Activated CD4-positive, alpha-beta T cell treated with anti-CD3 and anti-CD28 coated beads, Interleukin-2, amount 10 ng/mL, durations not matched to agents 24 days and 14 days (primary cell): ENCODE measurements around the gene KCNE2. TPM values are rescaled to one million over a fixed set of nuclear protein-coding genes. Genes with fewer than 3 reads are reported as not detected.

Experiments
- DNase-seq: peaks from one replicate; pipeline ENCODE4 v3.0.0; 2022
- H3K27ac Mint-ChIP-seq: one replicate; pipeline ENCODE4 v1.8.0; 2022; ENCODE audit warnings: mild to moderate bottlenecking, mixed read lengths
- H3K27me3 Mint-ChIP-seq: one replicate; pipeline ENCODE4 v1.8.0; 2022; ENCODE audit warnings: mixed read lengths
- H3K36me3 Mint-ChIP-seq: one replicate; pipeline ENCODE4 v1.8.0; 2022; ENCODE audit warnings: low read depth, mild to moderate bottlenecking, mixed read lengths
- H3K4me1 Mint-ChIP-seq: one replicate; pipeline ENCODE4 v1.8.0; 2021; ENCODE audit warnings: mixed read lengths
- H3K4me3 Mint-ChIP-seq: one replicate; pipeline ENCODE4 v1.8.0; 2022; ENCODE audit warnings: mild to moderate bottlenecking, moderate library complexity, mixed read lengths
- H3K9me3 Mint-ChIP-seq: one replicate; pipeline ENCODE4 v1.8.0; 2021; ENCODE audit warnings: mixed read lengths
- intact Hi-C: fragments of 100-400 bp; cut with micrococcal nuclease; formaldehyde crosslinking; loops from one replicate; pipeline ENCODE4 v1.15.1; 2023
- total RNA-seq: library from RNA; stranded (reverse); gene quantifications from 2 replicates; pipeline ENCODE4 v1.2.3, GENCODE V29; 2022

KCNE2 gene
- total RNA-seq, 1 donor from 2014 or later, result not detected

GRCh38 chr21:34343838-34344381 is 19.9 kb upstream of the KCNE2 start:
- DNase-seq, result no peak
- Mint-ChIP-seq H3K27me3 (no peaks in the 10 kb centered on the region), H3K4me3 (no peak overlapping the region), H3K36me3 (no peaks in the 10 kb centered on the region), H3K4me1 (peaks cover 15% of the 10 kb centered on the region), H3K27ac (no peak overlapping the region), H3K9me3 (no peaks in the 10 kb centered on the region)
- intact Hi-C loops, result no loop called here

- DNase-seq, result no peak
- no peaks in the 10 kb centered on the region for H3K9me3 Mint-ChIP-seq
- H3K4me3 Mint-ChIP-seq, result no peak overlapping the region
- no peaks in the 10 kb centered on the region for H3K27me3 Mint-ChIP-seq
- no peak overlapping the region for H3K27ac Mint-ChIP-seq
- intact Hi-C loops, result no loop called here
- no peaks in the 10 kb centered on the region for H3K36me3 Mint-ChIP-seq
- H3K4me1 Mint-ChIP-seq, result peaks cover 15% of the 10 kb centered on the region
Observed at GRCh38 chr21:34344584-34344983, 19.2 kb upstream of the KCNE2 start.

GRCh38 chr21:34345091-34345871 is 18.5 kb upstream of the KCNE2 start:
- intact Hi-C loops, result loop anchor here (5.0 kb wide), 1 partner anchor 218 kb away; no protein-coding TSS in a partner anchor

DNA sequence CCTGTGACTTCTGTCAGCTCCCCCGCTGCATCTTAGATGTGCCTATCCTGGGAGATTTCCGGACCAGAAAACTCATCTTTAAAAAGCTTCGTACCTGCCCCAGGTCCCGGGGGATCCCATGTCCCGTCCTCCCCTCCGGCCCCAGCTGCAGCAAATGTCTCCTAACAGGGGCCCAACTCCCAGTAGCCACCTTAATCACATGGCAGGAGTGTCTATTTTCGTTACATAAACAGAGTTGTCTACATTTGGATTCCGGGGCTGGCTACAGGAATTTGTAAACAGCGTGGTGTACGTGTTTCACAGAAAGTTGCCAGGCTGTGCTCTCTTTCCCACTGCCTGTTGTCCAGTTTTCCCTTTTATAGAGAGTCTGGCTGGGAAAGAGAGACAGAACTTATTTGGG is 17.9 kb upstream of the KCNE2 start:
- Mint-ChIP-seq H3K4me3 (no peak overlapping the region), H3K9me3 (no peaks in the 10 kb centered on the region), H3K27me3 (no peaks in the 10 kb centered on the region), H3K27ac (no peak overlapping the region), H3K4me1 (peaks cover 4% of the 10 kb centered on the region), H3K36me3 (no peaks in the 10 kb centered on the region)
- intact Hi-C loops, result loop anchor here (5.0 kb wide), 1 partner anchor 219 kb away; no protein-coding TSS in a partner anchor
- no peak for DNase-seq

More at GRCh38 chr21:34345091-34345871, 18.5 kb upstream of the KCNE2 start:
- Mint-ChIP-seq H3K4me1 (peaks cover 8% of the 10 kb centered on the region), H3K9me3 (no peaks in the 10 kb centered on the region), H3K4me3 (no peak overlapping the region), H3K27me3 (no peaks in the 10 kb centered on the region), H3K36me3 (no peaks in the 10 kb centered on the region), H3K27ac (no peak overlapping the region)
- DNase-seq, result no peak

DNA sequence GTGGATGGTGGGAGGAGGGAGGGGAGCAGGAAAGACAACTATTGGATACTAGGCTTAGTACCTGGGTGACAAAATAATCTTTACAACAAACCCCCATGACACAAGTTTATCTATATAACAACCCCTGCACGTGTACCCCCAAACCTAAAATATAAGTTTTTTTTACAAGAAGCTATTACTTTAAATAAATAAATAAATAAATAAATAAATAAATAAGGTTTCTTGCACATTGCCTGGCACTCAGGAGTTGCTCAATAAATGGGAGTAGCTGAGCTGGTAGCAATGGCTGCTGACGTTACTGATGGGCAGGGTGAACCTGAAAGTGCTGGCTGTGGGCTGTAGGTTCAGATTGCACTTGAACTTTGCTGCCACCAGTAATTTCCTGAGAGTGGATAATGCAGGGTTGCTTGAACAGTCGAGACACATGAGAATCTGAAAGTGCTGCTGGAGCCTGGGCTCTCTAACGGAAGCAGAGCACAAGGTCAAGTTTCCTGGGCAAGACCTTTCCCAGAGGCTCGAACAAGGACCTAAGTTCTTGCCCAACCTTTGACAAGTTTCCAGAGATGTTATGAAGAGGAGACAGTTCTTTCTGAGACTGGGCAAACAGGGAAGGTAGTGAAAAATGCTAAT is 14.8 kb upstream of the KCNE2 start:
- H3K4me3 Mint-ChIP-seq, result no peak overlapping the region
- H3K4me1 Mint-ChIP-seq, result peaks cover 8% of the 10 kb centered on the region
- DNase-seq, result no peak
- H3K27ac Mint-ChIP-seq, result no peak overlapping the region
- intact Hi-C loops, result loop anchor here (2.0 to 5.0 kb wide), 3 partner anchors 222 to 424 kb away; no protein-coding TSS in a partner anchor
- H3K27me3 Mint-ChIP-seq, result peaks cover 3% of the 10 kb centered on the region
- H3K9me3 Mint-ChIP-seq, result no peaks in the 10 kb centered on the region
- no peaks in the 10 kb centered on the region for H3K36me3 Mint-ChIP-seq

DNA sequence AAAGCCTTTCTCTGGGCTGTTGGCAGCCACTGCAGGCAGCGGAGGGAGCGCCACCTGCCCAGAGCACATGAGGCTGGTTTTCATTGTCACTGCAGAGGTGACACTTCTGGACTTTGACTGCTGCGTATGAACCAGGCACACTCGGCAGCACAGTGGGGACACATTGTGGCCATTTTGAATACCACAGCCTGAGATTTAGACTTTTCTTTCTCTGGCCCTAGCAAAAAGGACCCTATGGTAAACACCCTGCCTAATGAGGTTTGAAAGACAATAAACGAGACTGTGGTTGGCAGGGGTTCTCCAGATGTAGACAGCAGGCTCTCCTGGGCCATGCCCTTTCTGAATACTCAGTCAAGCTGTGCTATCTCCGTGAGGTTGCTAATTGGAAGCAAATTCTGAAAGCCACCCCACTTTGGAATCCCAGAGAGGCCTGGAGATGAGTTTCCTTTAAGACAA is 12.0 kb upstream of the KCNE2 start:
- peak; percentile 72 for DNase-seq
- H3K4me1 Mint-ChIP-seq, result peaks cover 8% of the 10 kb centered on the region

GRCh38 chr21:34352556-34352955 is 11.2 kb upstream of the KCNE2 start:
- no peaks in the 10 kb centered on the region for H3K9me3 Mint-ChIP-seq
- H3K4me1 Mint-ChIP-seq, result peaks cover 6% of the 10 kb centered on the region
- DNase-seq, result no peak
- intact Hi-C loops, result no loop called here
- no peak overlapping the region for H3K4me3 Mint-ChIP-seq
- peaks cover 19% of the 10 kb centered on the region for H3K27me3 Mint-ChIP-seq
- H3K27ac Mint-ChIP-seq, result no peak overlapping the region
- H3K36me3 Mint-ChIP-seq, result no peaks in the 10 kb centered on the region

More for the DNA sequence above, 12.0 kb upstream of the KCNE2 start:
- intact Hi-C loops, result no loop called here
- H3K27me3 Mint-ChIP-seq, result peaks cover 12% of the 10 kb centered on the region
- no peaks in the 10 kb centered on the region for H3K9me3 Mint-ChIP-seq
- H3K27ac Mint-ChIP-seq, result no peak overlapping the region
- no peaks in the 10 kb centered on the region for H3K36me3 Mint-ChIP-seq
- no peak overlapping the region for H3K4me3 Mint-ChIP-seq

DNA sequence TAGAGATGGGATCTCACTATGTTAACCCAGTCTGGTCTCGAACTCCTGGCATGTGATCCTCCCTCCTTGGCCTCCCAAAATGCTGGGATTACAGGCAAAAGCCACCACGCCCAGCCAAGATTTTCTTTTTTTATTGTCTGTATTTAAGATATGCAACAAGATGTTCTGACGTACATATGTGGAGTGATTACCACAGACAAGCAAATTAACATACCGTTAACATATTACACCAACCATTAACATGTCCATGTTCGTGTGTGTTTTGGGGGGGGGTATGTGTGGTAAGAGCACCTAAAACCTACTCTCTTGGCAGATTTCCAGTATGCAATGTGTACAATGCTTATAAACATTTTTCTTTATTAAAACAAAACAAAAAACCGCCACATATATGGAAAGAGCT is 10.6 kb upstream of the KCNE2 start:
- no peaks in the 10 kb centered on the region for H3K9me3 Mint-ChIP-seq
- H3K36me3 Mint-ChIP-seq, result no peaks in the 10 kb centered on the region
- no peak for DNase-seq
- no peak overlapping the region for H3K4me3 Mint-ChIP-seq
- intact Hi-C loops, result no loop called here
- H3K27ac Mint-ChIP-seq, result no peak overlapping the region
- H3K4me1 Mint-ChIP-seq, result peaks cover 3% of the 10 kb centered on the region
- H3K27me3 Mint-ChIP-seq, result peaks cover 19% of the 10 kb centered on the region

- H3K36me3 Mint-ChIP-seq, result no peaks in the 10 kb centered on the region
- H3K27me3 Mint-ChIP-seq, result peaks cover 31% of the 10 kb centered on the region
- H3K4me1 Mint-ChIP-seq, result peaks cover 3% of the 10 kb centered on the region
- H3K4me3 Mint-ChIP-seq, result no peak overlapping the region
- no peak for DNase-seq
- intact Hi-C loops, result no loop called here
- no peak overlapping the region for H3K27ac Mint-ChIP-seq
- H3K9me3 Mint-ChIP-seq, result no peaks in the 10 kb centered on the region
Observed at GRCh38 chr21:34354836-34355235, 9.0 kb upstream of the KCNE2 start.

DNA sequence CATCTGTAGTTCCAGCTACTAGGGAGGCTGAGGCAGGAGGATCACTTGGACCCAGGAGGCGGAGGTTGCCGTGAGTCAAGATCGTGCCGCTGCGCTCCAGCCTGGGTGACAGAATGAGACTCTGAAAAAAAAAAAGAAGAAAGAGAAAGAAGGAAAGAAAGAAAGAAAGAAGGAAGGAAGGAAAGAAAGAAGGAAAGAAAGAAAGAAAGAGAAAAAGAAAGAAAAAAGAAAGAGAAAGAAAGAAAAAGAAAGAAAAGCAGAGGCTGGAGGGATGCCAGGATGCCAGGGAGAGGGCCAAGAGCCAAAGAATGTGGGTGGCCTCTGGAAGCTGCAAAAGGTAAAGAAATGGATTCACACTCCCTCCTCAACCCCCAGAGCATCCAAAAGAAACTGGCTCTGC is 8.2 kb upstream of the KCNE2 start:
- H3K27ac Mint-ChIP-seq, result no peak overlapping the region
- no peak overlapping the region for H3K4me3 Mint-ChIP-seq
- H3K9me3 Mint-ChIP-seq, result no peaks in the 10 kb centered on the region
- intact Hi-C loops, result no loop called here
- no peaks in the 10 kb centered on the region for H3K36me3 Mint-ChIP-seq
- peaks cover 33% of the 10 kb centered on the region for H3K27me3 Mint-ChIP-seq
- H3K4me1 Mint-ChIP-seq, result peaks cover 3% of the 10 kb centered on the region
- DNase-seq, result no peak

DNA sequence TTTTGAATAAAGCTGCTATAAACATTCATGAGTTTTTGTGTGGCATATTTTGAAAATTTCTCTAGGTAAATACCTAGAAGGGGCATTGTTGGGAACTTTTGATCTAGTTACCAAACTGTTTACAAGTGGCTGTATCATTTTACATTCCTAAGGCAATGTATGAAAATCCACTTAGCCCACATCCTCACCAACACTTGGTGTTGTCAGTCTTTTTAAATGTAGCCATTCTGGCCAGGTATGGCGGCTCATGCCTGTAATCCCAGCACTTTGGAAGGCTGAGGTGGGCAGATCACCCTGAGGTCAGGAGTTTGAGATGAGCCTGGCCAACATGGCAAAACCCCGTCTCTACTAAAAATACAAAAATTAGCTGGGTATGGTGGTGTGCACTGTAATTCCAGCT is 5.9 kb upstream of the KCNE2 start:
- no peak overlapping the region for H3K27ac Mint-ChIP-seq
- intact Hi-C loops, result no loop called here
- DNase-seq, result no peak
- H3K4me1 Mint-ChIP-seq, result peaks cover 11% of the 10 kb centered on the region
- no peaks in the 10 kb centered on the region for H3K36me3 Mint-ChIP-seq
- no peaks in the 10 kb centered on the region for H3K9me3 Mint-ChIP-seq
- peaks cover 38% of the 10 kb centered on the region for H3K27me3 Mint-ChIP-seq
- no peak overlapping the region for H3K4me3 Mint-ChIP-seq

DNA sequence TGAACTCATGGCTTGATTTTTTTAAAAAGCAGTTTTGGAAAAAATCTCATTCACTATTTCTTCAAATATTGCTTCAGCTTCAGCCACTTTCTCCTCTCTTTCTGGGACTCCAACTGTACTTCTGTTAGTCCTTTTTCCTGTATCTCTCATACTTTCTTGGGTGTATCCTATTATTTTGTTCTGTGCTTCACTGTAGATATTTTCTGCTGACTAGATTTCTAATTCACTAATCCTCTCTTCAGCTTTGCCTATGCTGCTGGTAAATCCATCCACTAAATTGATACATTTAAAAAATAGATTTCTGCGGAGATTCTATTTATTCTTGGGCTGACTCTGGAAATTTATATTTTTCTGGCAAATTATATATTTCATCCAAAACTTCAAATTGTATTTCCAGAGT is 4.9 kb upstream of the KCNE2 start:
- DNase-seq, result no peak
- no peak overlapping the region for H3K4me3 Mint-ChIP-seq
- peaks cover 8% of the 10 kb centered on the region for H3K4me1 Mint-ChIP-seq
- no peaks in the 10 kb centered on the region for H3K36me3 Mint-ChIP-seq
- intact Hi-C loops, result no loop called here
- H3K27ac Mint-ChIP-seq, result no peak overlapping the region
- H3K9me3 Mint-ChIP-seq, result no peaks in the 10 kb centered on the region
- H3K27me3 Mint-ChIP-seq, result peaks cover 39% of the 10 kb centered on the region

DNA sequence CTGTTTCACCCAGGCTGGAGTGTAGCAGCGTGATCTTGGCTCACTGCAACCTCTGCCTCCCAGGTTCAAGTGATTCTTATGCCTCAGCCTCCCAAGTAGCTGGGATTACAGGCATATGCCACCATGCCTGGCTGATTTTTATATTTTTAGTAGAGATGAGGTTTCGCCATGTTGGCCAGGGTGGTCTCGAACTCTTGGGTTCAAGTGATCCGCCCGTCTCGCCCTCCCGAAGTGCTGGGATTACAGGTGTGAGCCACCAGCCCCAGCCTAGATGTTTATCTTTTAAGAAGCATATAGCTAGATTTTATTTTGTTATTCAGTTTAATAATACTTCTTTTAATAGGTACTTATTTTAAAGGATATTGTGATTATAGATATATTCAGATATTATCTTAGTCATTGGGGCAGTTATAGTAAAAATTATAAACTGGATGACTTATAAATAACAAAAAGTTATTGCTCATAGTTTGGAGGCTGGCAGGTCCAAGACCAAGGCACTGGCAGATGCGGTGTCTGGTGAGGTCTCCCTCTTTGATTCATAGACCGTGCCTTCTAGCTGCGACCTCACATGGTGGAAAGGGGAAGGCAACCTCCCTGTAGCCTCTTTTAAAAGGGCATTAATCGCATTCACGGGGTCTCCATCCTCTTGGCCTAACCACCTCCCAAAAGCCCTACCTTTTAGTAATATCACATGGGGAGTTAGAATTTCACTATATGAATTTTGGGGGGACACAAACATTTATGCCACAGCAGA is 3.1 kb upstream of the KCNE2 start:
- H3K4me3 Mint-ChIP-seq, result no peak overlapping the region
- intact Hi-C loops, result no loop called here
- no peak for DNase-seq

DNA sequence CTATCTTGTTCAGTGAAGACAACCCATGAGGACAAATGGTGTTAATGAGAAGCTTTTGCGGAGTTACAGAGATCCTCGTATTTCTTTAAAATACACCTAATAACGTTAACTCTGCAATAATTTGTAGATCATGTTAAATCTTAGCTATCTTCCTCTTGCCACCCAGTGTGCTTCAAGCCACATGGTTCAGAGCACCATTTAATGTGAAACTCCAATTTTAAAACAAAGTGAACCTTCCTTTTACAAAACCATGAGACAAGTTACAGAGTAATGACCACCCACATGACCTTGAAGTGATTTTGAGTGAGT is 1.7 kb upstream of the KCNE2 start:
- Mint-ChIP-seq H3K36me3 (no peaks in the 10 kb centered on the region), H3K27me3 (peaks cover 29% of the 10 kb centered on the region), H3K4me1 (peaks cover 7% of the 10 kb centered on the region), H3K9me3 (no peaks in the 10 kb centered on the region), H3K4me3 (no peak overlapping the region), H3K27ac (no peak overlapping the region)
- intact Hi-C loops, result no loop called here
- DNase-seq, result no peak

More for the DNA sequence above, 3.1 kb upstream of the KCNE2 start:
- Mint-ChIP-seq H3K4me1 (peaks cover 7% of the 10 kb centered on the region), H3K36me3 (no peaks in the 10 kb centered on the region), H3K9me3 (no peaks in the 10 kb centered on the region), H3K27me3 (peaks cover 36% of the 10 kb centered on the region), H3K27ac (no peak overlapping the region)
